PC-9 (cell line): ENCODE data around the gene SLC7A11.

ENCODE experiments used
- CTCF ChIP-seq: fragments of 200-600 bp; sonication (generic); conservative IDR thresholded peaks from 2 replicates; pipeline ENCODE4 v1.6.1; 2017; ENCODE audit warnings: mixed run types, antibody characterized with exemption, mild to moderate bottlenecking, moderate library complexity
- EZH2 ChIP-seq: fragments of 200-600 bp; sonication (generic); IDR thresholded peaks from 2 replicates; pipeline ENCODE4 v1.8.0; 2017; ENCODE audit warnings: antibody characterized with exemption, low read depth

DNA sequence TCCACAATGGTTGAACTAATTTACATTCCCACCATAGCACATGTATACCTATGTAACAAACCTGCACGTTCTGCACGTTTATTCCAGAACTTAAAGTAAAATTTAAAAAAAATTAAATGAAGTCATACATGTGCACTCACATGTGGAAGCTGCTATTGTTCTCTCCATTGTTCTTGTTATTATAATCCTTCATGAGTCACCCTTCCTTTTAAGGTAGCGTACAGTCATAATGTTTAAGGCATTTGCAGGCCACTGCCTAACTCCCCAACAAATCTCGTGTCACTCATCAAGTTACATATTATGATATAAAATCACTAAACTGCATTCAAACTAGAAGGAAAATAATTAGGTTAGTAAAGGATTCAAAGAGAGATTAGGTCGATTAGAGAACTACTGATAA lies 63.6 kb downstream of the SLC7A11 start:
- TF ChIP-seq EZH2 (no peak), CTCF (no peak)
